ENCODE measurements around the gene NTM.
"Not testable (repeated sequence)": the region's sequence is repeated elsewhere in the genome, so short reads cannot be mapped to it uniquely, and the experiment has no call there.

DNA sequence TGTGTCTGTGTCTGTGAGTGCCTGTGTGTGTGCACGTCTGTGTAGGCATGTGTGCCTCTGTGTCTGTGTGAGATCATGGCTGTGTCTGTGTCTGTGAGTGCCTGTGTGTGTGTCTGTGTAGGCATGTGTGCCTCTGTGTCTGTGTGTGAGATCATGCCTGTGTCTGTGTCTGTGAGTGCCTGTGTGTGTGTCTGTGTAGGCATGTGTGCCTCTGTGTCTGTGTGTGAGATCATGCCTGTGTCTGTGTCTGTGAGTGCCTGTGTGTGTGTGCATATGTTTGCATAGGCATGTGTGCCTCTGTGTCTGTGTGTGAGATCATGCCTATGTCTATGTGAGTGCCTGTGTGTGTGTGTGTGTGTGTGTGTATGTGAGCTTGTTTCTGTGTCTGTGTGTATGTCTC lies 310.0 kb downstream of the NTM start:
- TF ChIP-seq, protein P1, sequence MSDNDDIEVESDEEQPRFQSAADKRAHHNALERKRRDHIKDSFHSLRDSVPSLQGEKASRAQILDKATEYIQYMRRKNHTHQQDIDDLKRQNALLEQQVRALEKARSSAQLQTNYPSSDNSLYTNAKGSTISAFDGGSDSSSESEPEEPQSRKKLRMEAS (IDR thresholded peaks at IDR 0.05): not testable (repeated sequence)
- TF ChIP-seq, protein P2, sequence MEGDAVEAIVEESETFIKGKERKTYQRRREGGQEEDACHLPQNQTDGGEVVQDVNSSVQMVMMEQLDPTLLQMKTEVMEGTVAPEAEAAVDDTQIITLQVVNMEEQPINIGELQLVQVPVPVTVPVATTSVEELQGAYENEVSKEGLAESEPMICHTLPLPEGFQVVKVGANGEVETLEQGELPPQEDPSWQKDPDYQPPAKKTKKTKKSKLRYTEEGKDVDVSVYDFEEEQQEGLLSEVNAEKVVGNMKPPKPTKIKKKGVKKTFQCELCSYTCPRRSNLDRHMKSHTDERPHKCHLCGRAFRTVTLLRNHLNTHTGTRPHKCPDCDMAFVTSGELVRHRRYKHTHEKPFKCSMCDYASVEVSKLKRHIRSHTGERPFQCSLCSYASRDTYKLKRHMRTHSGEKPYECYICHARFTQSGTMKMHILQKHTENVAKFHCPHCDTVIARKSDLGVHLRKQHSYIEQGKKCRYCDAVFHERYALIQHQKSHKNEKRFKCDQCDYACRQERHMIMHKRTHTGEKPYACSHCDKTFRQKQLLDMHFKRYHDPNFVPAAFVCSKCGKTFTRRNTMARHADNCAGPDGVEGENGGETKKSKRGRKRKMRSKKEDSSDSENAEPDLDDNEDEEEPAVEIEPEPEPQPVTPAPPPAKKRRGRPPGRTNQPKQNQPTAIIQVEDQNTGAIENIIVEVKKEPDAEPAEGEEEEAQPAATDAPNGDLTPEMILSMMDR (IDR thresholded peaks at IDR 0.05 in 2 of 3, conservative IDR thresholded peaks at IDR 0.05 in 1 of 3; ENCODE audit: borderline replicate concordance in 1 of 3, insufficient read depth in 1 of 3, low read depth in 2 of 3, low read length in 2 of 3): not testable (repeated sequence)
- not testable (repeated sequence) for TF ChIP-seq CEBPB (IDR thresholded peaks at IDR 0.05; ENCODE audit: low read depth); POLR2A (IDR thresholded peaks at IDR 0.05; ENCODE audit: borderline replicate concordance, extremely low read depth, insufficient read depth, insufficient read length); SP1 (IDR thresholded peaks at IDR 0.05; ENCODE audit: low read depth); CBX3 (IDR thresholded peaks at IDR 0.05; ENCODE audit: low read depth); ZNF274 (IDR thresholded peaks at IDR 0.05; ENCODE audit: low read depth, low read length)
- TF ChIP-seq, protein P3, sequence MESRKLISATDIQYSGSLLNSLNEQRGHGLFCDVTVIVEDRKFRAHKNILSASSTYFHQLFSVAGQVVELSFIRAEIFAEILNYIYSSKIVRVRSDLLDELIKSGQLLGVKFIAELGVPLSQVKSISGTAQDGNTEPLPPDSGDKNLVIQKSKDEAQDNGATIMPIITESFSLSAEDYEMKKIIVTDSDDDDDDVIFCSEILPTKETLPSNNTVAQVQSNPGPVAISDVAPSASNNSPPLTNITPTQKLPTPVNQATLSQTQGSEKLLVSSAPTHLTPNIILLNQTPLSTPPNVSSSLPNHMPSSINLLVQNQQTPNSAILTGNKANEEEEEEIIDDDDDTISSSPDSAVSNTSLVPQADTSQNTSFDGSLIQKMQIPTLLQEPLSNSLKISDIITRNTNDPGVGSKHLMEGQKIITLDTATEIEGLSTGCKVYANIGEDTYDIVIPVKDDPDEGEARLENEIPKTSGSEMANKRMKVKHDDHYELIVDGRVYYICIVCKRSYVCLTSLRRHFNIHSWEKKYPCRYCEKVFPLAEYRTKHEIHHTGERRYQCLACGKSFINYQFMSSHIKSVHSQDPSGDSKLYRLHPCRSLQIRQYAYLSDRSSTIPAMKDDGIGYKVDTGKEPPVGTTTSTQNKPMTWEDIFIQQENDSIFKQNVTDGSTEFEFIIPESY (IDR thresholded peaks at IDR 0.05; ENCODE audit: extremely low read depth, insufficient replicate concordance, low read length): not testable (repeated sequence)

All from HCT116 (cell line).